Measurements from ENCODE around the gene MEGF6.

Gene MEGF6

DNA sequence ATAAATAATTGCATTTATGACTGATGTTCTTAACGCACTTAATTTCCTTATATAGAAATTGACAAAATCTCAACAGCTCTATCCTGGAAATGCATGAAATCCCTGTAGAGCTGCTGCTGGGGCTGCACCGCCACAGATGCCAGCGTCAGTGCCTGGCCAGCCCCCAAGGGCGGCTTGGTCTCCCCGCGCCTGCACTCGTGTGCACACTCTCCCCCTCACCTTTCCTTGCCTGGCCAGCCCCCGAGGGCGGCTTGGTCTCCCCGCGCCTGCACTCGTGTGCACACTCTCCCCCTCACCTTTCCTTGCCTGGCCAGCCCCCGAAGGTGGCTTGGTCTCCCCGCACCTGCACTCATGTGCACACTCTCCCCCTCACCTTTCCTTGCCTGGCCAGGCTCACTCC, 24.8 kb upstream of the MEGF6 start:
- TF ChIP-seq, protein P1, sequence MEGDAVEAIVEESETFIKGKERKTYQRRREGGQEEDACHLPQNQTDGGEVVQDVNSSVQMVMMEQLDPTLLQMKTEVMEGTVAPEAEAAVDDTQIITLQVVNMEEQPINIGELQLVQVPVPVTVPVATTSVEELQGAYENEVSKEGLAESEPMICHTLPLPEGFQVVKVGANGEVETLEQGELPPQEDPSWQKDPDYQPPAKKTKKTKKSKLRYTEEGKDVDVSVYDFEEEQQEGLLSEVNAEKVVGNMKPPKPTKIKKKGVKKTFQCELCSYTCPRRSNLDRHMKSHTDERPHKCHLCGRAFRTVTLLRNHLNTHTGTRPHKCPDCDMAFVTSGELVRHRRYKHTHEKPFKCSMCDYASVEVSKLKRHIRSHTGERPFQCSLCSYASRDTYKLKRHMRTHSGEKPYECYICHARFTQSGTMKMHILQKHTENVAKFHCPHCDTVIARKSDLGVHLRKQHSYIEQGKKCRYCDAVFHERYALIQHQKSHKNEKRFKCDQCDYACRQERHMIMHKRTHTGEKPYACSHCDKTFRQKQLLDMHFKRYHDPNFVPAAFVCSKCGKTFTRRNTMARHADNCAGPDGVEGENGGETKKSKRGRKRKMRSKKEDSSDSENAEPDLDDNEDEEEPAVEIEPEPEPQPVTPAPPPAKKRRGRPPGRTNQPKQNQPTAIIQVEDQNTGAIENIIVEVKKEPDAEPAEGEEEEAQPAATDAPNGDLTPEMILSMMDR (conservative IDR thresholded peaks at IDR 0.05), result no peak
- H3K27ac ChIP-seq, result no peak overlapping the region

DNA sequence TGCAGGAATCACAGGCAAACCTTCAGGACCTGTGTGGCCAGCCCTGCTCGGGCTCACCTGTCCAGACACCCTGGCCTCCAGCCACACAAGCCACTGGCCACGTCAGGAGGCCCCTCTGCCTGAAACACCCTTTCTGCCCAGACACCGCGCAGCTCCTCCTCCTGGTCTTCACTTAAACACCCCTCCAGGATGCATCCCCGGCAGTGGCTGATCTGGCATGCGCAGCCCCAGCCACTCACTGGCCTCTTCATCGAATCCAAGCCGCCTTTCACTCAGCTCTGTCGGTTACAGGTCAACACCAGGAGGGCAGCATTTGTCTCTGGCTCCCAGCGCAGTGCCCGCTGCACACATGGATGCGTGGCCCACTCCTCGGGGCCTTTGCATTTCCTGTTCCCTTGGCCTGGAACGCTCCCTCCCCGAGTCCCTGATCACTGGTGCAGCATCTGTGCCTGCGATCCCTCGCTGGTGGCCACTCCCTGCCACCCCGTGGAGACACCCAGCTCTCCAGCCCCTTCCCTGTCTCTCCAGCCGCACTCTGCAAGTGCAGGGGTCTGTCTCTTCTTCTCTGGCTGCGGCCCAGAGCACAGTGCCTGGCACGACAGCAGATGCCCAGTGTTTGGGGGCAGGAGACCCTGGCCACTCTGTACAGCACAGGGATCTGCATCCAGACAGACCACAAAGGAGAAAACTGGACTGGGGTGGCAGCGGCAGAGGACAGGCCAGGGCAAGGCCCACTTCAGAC, 22.9 kb upstream of the MEGF6 start:
- H3K27ac ChIP-seq, result no peak overlapping the region

DNA sequence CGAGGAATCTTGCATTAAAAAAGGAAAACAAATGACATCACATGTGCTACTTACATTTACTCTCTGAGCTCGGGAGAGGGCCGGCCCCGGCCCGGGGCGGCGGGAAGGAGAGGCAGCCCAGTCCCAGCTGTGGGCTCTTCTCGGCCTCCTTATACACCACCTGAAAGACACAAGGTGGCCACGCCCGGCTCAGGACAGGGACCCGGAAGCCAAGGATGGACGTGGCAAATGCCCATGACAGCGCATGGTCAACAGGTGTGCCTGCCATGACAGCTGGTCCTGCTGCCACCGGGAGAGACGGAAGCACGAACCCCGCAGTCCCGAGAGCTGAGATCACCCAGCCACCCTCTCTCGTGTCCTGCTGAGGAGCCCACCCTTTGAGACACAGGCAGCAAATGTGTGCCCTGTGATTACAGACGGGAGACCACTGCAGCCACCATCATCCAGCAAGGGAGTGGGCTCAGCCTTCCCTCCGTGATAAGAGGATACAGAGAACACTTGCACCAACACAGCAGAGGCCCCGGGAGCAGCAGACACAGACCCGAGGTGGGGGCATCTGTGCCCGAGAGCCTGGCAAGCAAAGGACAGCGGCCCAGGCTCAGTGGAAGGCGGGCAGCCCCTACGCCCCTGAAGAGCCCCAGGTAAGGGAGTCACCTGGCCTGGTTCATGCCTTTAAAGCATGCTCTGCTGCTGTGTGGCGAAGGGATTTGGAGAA, 22.2 kb upstream of the MEGF6 start:
- TF ChIP-seq, protein P1 (conservative IDR thresholded peaks at IDR 0.05), result no peak
- H3K27ac ChIP-seq, result no peak overlapping the region

More for the DNA sequence above, 22.9 kb upstream of the MEGF6 start:
- TF ChIP-seq, protein P1 (conservative IDR thresholded peaks at IDR 0.05), result no peak

DNA sequence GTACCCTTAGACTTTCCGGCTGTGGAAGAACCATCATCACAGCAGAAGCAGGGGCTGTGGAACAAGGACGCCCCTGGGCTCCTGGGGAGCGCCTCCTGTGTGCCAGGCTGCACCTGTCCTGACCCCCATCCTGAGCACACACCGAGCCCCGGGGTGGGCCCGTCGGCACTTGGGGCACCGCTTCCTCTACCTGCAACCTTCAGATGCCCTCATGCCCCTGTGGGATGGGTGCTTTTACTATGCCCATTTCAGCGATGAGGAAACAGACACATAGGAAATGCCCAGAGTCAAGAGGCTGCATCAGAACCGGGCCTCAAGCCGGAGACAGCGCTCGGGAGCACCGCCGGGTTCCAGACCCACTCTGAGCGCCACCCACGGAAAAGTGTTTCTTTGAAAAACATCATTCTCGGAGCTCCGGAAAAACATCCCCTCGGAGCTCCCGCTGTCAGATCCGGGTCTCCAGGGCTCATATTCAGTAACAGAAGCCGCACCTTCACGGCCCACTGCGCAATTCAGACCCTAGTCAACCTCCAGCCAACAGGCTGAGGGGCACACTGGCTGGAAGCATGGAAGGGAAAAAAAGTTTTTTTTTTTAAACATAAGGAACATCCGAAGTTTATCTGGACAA, 21.5 kb upstream of the MEGF6 start:
- H3K27ac ChIP-seq, result no peak overlapping the region
- TF ChIP-seq, protein P1 (conservative IDR thresholded peaks at IDR 0.05), result no peak

DNA sequence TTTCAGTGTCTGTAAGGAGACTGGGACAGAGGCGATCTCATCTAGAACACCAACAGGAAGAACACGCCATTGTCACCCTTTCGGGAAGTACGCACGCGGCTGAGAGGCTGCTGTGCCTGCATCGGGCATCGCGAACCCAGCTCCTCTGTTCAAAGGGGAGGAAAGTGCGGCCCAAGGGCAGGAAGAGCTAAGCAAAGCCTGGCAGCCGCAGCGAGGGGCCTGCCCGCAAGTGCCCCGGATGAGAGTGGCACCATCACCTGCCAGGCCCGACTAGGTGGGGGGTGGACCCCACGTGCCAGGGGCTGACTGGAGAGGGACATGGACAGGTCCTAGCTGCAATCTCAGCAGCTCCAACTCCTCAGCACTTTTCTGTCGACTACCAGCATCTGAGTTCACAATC, 21.0 kb upstream of the MEGF6 start:
- TF ChIP-seq, protein P1 (conservative IDR thresholded peaks at IDR 0.05), result no peak
- no peak overlapping the region for H3K27ac ChIP-seq

DNA sequence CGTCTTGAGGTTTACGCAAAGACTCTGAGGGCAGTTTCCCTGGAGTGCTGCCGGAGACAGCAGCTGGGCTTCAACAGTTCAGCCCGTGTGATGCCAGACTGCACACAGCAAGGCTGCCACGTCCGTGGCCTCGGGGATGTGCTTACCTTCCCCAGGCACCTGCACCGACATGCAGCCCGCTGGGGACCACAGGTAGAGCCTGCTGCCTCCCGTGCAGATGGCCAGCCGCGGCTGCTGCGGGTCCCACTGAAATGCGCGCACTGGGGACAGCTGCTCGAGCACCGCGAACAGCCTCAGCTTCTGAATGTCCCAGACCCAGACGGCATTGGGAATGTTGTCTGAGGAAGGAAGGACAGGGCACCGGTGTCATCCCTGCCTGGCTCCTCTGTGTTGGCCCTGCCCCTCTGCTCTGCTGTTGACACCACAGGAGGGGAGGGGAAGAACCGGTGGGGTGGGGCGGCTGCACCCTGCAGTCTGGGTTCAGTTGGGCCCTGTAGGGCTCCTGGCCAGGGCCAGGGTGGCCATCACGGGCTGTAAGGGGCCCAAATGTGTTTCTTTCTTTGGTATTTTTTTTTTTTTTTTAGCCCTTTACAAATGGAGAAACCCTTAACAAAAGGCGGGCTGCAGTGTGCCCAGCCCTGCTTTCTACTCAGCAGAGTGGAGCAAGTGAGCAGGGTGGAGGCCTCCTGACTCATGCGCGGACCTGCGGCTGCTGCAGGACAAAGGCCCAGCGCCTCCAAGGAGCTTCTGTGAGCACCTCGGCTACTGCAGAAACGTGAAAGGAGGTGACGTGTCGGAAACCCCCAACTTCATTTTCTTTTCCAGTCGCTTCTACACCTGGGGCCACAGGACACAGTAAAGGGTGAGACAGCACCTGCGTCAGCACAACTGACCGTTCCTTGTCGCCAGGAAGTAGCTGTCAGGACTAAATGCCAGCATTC, 20.3 kb upstream of the MEGF6 start:
- TF ChIP-seq, protein P1 (conservative IDR thresholded peaks at IDR 0.05), result no peak

More for the DNA sequence above, 20.3 kb upstream of the MEGF6 start:
- H3K27ac ChIP-seq, result no peak overlapping the region
